Esophagus (tissue), 2 donors: ENCODE data around the gene DNLZ. TPM values are rescaled to one million over a fixed set of nuclear protein-coding genes. Genes with fewer than 3 reads are reported as not detected.
"Not testable (repeated sequence)": the region's sequence is repeated elsewhere in the genome, so short reads cannot be mapped to it uniquely, and the experiment has no call there.

Experiments used
- H3K27ac ChIP-seq, 2 donors: one replicate each; pipeline ENCODE4 v1.5.1; 2013; ENCODE audit warnings: low read depth in 2 of 2, mild to moderate bottlenecking in 2 of 2, inconsistent platforms in 1 of 2, low read length in 1 of 2, moderate library complexity in 1 of 2
- H3K27me3 ChIP-seq, 2 donors: one replicate each; pipeline ENCODE4 v1.6.1; 2013; ENCODE audit warnings: low read length in 2 of 2, control low read depth in 1 of 2, mild to moderate bottlenecking in 1 of 2; ENCODE audit not compliant: insufficient read depth in 2 of 2, control insufficient read depth in 1 of 2
- H3K36me3 ChIP-seq, 2 donors: one replicate each; pipeline ENCODE4 v1.6.1; 2013; ENCODE audit warnings: low read length in 1 of 2; ENCODE audit not compliant: control insufficient read depth in 2 of 2, insufficient read depth in 2 of 2
- H3K4me1 ChIP-seq, 2 donors: one replicate each; pipeline ENCODE4 v1.6.1; 2013; ENCODE audit warnings: low read length in 1 of 2; ENCODE audit not compliant: control insufficient read depth in 2 of 2, insufficient read depth in 2 of 2
- H3K4me3 ChIP-seq, 2 donors: one replicate each; pipeline ENCODE4 v1.5.1; 2013; ENCODE audit warnings: low read length in 2 of 2, mild to moderate bottlenecking in 2 of 2, low read depth in 1 of 2, moderate library complexity in 1 of 2
- H3K9me3 ChIP-seq, 2 donors: one replicate each; pipeline ENCODE4 v1.6.1; 2013; ENCODE audit warnings: mild to moderate bottlenecking in 2 of 2, low read depth in 1 of 2, low read length in 1 of 2, moderate library complexity in 1 of 2; ENCODE audit not compliant: control insufficient read depth in 2 of 2, insufficient read depth in 1 of 2
- WGBS, 2 donors: extraction: QIAGEN DNeasy Blood & Tissue Kit; methylation state at CpG; one replicate each; pipeline ENCODE4 v1.1.7; 2013; 5-methylcytosine and 5-hydroxymethylcytosine counted together
- polyA plus RNA-seq, 2 donors: library from polyadenylated mRNA; stranded (reverse); fragments of 200-250 nt; gene quantifications; one replicate each; pipeline ENCODE4 v1.2.3, GENCODE V29; 2013
- donor health status: healthy with polysubstance abuse.
- donor health status: Bipolar disorder and iron deficiency.

DNLZ gene
- polyA plus RNA-seq = 10 to 100 TPM in 1 of 2 donors, 1 to 10 TPM in 1; 7.1 to 10.1 TPM

DNA sequence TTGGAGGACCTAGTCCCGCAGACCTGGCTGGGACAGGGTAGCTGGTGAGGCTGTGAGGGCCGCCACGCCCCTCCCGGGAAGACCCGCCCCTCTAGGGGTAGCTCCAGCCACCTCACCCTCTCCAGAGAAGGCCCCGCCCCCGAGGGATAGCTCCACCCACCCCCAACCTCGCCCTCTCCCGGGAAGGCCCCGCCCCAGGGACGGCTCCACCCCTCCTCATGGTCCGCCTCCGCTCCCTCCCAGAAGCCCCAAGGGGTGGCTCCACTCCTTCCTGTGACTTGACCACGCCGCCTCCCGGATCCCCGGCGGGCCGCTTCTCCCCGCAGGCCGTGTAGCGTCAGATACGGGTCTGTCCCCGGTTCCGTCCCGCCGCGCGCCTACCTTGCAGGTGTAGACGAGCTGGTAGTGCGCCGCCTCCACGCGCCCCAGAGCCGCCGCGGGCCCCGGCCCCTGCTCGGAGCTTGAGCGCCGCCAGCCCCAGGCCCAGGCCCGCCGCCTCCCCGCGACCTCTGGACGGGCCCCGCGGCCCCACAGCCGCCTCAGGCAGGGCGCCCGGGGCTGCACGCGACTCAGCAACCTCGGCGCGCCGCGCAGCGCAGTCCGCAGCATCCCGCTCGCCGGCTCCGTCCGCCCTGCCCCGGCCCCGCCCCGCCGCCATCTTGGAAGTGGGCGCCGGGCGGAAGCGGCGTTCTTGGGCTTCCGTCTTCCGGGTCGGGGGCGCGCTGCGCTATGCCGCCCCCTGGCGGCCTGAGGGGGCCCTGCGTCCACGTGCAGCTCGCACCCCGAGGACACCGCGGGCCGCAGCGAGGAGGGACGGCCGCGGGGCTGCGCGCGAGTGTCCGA is at the start of gene DNLZ:
Gene DNLZ, minus strand, starts transcription at position 639 of the 843 bp plus-strand sequence. Its CDS starts 30 bp downstream, at position 609.
- Histone ChIP-seq H3K9me3 (no peaks in the 10 kb centered on the region), H3K4me3 (peak within 1 kb of the TSS; percentile 75 to 95), H3K36me3 (peaks cover 0 to 5% of the 10 kb centered on the region in 2 donors), H3K27ac (peak within 1 kb of the TSS; percentile 96 to 98), H3K27me3 (no peaks in the 10 kb centered on the region), H3K4me1 (peaks cover 4 to 14% of the 10 kb centered on the region in 2 donors)
- 1% methylated on average over 93 to 97 of the region's 97 CpGs for WGBS, 2 donors

DNA sequence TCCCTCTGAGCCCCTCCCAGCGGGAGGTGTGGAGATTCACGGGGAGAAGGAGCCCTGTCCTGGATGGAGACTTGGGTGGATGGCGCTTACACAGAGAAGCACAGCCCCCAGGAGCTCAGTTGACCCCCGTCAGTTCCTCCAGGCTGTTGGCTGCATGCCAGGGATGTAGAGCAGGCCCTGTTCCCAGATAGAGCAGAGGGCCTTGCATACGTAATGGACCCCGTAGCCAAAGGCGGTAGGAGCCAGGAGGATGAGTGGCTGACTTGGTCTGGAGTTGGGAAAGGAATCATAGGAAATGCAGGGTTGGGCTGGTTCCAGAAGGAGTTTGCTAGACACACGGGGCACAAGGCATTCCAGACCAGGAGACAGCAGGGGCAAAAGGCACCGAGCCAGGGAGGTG is 49.4 kb upstream of the DNLZ start:
- Histone ChIP-seq H3K36me3 (peaks cover 14 to 41% of the 10 kb centered on the region in 2 donors), H3K4me1 (peaks cover 2 to 7% of the 10 kb centered on the region in 2 donors), H3K27ac (no peak overlapping the region), H3K4me3 (no peak overlapping the region), H3K27me3 (no peaks in the 10 kb centered on the region), H3K9me3 (no peaks in the 10 kb centered on the region)
- WGBS, 2 donors = 75 to 78% methylated on average over 9 of the region's 9 CpGs

DNA sequence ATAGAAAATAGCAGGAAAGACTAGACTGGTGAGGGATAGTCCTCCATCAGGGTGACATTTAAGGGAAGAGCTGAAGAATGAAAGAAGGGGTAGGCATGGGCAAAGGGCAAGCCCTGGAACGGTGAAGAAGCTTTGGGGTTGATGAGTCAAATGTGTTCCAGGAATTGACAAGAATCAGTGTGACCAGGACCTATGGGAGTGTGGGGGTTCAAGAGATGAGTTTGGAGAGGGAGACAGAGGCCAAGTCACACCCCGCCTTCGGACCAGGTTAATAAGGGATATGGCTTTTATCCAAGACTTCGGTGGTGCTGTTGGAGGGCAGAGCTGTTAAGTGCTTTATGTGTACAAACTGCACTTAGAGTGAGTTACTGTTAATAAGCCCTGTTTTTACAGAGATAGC is 47.8 kb upstream of the DNLZ start:
- Histone ChIP-seq H3K27me3 (no peaks in the 10 kb centered on the region), H3K36me3 (peaks cover 14 to 37% of the 10 kb centered on the region in 2 donors), H3K4me3 (peak overlapping the region; percentile 88 to 96), H3K4me1 (peaks cover 2 to 7% of the 10 kb centered on the region in 2 donors), H3K9me3 (no peaks in the 10 kb centered on the region), H3K27ac (no peak overlapping the region)
- 27 to 32% methylated on average over 4 of the region's 4 CpGs for WGBS, 2 donors

DNA sequence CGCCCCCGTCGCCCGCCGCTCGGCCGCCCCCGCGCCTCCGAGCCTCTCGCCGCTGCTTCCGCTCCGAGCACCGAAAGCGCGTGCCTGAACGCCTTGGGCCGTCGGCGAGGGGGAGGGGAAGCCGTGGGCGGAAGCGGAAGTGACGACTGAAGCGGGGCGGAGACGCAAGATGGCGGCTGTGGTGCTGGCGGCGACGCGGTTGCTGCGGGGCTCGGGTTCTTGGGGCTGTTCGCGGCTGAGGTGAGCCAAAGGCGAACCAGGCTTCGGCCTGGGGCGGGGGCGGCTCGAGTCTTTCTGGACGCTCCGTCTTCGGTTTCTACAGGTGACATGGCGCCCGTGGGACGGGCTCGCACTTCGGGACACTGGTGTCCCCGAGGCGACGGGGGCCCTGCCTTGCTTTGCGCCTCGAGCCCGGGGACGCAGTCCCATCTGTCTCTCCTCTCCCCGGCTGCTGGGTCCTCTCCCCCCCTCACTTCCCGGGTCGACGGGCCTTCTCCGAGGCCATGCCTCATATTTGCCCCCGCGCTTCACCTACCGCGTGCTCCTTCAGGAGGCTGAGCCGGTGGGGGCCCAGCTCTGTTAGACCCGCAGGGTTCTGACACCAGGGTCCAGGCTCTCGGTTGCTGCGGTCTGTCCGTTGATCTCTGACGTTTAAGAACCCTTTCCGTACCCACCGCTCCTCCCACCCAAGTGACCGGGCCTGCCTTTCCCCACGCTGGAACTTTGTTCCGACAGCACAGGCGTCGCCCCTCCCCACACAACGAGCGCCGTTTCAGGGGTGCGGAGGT is 47.1 kb upstream of the DNLZ start, which contains the start of the genes ENTR1 and PMPCA:
Gene ENTR1, minus strand, starts transcription at position 115 of the 788 bp plus-strand sequence. CDS start 217 bp downstream, outside the sequence.
Gene PMPCA, plus strand, starts transcription at position 159 of the 788 bp plus-strand sequence. Its CDS starts 11 bp downstream, at position 170.
- Histone ChIP-seq H3K27me3 (no peaks in the 10 kb centered on the region), H3K4me3 (peak within 1 kb of the TSS; percentile 88 to 96), H3K4me1 (peaks cover 2 to 7% of the 10 kb centered on the region in 2 donors), H3K36me3 (peaks cover 9 to 33% of the 10 kb centered on the region in 2 donors), H3K27ac (peak within 1 kb of the TSS; percentile 78 to 79), H3K9me3 (no peaks in the 10 kb centered on the region)
- 0% methylated on average over 79 to 83 of the region's 83 CpGs for WGBS, 2 donors

DNA sequence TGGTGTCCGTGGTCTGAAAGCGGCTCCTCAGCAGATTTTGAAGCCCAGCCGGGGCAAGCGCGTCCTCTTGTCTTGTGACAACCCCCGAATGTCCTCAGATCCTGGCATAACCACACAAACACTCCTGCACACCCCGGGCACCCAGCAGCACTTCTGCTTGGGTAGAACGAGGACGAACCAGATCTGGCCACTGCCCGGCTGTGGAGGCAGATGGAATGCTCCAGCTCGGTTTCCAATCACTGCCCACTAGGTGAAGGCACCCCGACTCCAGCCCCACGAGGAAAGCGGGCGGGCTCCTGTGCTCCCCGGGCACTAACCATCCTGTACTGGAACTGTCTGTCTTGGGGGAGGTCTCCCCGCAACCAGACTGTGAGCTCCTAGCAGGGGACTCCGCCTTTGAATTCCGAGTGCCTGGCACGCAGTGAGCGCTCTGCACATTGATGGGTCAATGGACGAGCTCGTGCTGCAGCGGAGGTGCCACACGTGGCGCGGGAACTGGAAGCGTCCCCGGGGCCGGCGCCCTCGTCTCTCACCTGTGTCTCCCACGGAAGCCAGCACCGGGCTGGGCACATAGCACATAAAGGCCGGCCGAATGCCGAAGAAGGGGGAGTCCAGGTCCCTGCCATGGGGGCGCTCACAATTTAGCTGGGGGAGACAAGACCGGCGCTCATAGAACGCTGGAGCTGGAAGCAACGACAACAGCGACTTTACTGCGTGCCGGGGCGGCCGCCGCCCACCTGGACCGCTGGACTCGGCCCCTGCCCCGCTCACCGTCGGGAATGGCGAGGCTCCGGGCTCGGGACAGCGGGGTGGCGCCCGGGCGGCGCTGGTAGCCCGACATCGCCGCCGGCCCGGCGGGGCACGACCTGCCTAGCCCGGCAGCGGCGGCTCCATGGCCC is 46.3 kb upstream of the DNLZ start:
- Histone ChIP-seq H3K27me3 (no peaks in the 10 kb centered on the region), H3K4me1 (peaks cover 2 to 8% of the 10 kb centered on the region in 2 donors), H3K36me3 (peaks cover 9 to 30% of the 10 kb centered on the region in 2 donors)

DNA sequence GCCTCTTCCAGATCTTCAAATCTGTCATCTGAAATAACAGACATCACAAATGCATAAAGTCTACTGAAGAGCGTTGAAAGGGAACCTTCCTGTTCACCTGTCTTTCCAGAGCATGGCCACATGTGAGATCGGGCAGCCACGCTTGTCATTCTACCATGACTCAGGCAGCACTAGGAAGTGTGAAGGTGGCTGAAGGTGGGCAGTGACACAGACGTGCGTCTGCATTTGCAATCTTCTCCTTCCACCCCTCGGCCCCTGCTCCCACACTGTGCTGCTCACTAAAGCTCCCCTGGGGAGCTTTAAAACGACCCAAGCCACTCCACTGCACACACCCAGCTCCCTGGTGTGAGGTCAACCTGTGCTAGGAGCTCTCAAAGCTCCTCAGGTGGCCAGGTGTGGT is 44.4 kb upstream of the DNLZ start:
- 87 to 88% methylated on average over 7 of the region's 7 CpGs for WGBS, 2 donors
- peaks cover 2 to 14% of the 10 kb centered on the region in 2 donors for H3K4me1 ChIP-seq
- H3K36me3 ChIP-seq = peaks cover 3 to 25% of the 10 kb centered on the region in 2 donors
- no peaks in the 10 kb centered on the region for H3K27me3 ChIP-seq
- no peaks in the 10 kb centered on the region for H3K9me3 ChIP-seq
- H3K4me3 ChIP-seq = no peak overlapping the region
- no peak overlapping the region for H3K27ac ChIP-seq

More for the DNA sequence above, 46.3 kb upstream of the DNLZ start:
- Histone ChIP-seq H3K27ac (peak overlapping the region; percentile 45 to 61), H3K4me3 (peak overlapping the region; percentile 88 to 96), H3K9me3 (no peaks in the 10 kb centered on the region)
- WGBS, 2 donors = 9 to 13% methylated on average over 46 to 71 of the region's 71 CpGs

DNA sequence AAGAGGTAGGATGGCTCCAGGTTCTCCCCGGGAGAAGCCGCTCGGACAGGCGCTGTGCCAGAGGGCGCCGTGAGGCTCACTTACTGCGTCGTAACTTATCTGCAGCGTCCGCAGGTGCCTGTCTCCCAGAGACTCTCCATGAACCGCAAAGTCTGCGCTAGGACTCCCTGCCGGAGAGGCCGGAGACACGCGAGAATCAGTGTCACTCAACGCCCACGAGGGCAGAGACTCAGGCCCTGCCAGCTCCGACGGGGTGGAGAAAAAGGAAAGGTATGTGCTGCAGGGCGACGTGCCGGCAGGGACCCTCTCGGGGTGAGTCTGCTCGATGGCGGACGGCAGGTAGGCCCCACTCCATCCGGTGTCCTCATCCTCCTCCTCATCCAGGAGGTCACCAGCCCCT is 43.5 kb upstream of the DNLZ start:
- H3K27me3 ChIP-seq, H3K9me3 ChIP-seq, H3K4me3 ChIP-seq, H3K27ac ChIP-seq: not testable (repeated sequence)
- Histone ChIP-seq H3K36me3 (peaks cover 3 to 27% of the 10 kb centered on the region in 2 donors), H3K4me1 (peaks cover 2 to 14% of the 10 kb centered on the region in 2 donors)
- WGBS, 2 donors = 94 to 96% methylated on average over 26 to 28 of the region's 28 CpGs

DNA sequence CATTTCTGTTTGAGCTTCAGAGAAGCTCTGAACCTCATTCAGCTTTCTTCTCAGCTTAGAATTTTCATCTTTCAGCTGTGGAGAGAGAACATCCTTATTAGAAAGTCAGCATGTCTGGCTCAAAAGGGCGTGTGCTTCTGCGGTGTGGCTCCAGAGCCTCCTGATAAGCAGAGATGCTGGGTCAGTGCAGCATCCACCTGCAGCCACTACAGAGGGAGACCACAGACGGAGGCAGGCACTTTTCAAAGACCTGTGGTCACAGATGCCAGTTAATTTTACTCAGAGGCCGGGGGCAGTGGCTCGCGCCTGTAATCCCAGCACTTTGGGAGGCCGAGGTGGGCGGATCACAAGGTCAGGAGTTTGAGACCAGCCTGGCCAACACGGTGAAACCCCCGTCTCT is 42.4 kb upstream of the DNLZ start:
- 86 to 87% methylated on average over 10 of the region's 10 CpGs for WGBS, 2 donors
- H3K36me3 ChIP-seq = peaks cover 3 to 29% of the 10 kb centered on the region in 2 donors
- H3K9me3 ChIP-seq = not testable (repeated sequence)

More for the DNA sequence above, 42.4 kb upstream of the DNLZ start:
- H3K27ac ChIP-seq, H3K4me3 ChIP-seq, H3K27me3 ChIP-seq: not testable (repeated sequence)
- H3K4me1 ChIP-seq = peaks cover 0 to 14% of the 10 kb centered on the region in 2 donors
